ENCODE results near the gene STARD8.

Gene STARD8

GRCh38 chrX:68690936-68691501 lies 43.6 kb downstream of the STARD8 start:
- in situ Hi-C loops (cut with HindIII; ENCODE audit: low sequenced_read_pairs): no loop called here

GRCh38 chrX:68691921-68692320 lies 44.5 kb downstream of the STARD8 start:
- in situ Hi-C loops (cut with HindIII; ENCODE audit: low sequenced_read_pairs): no loop called here

GRCh38 chrX:68692651-68693050 lies 45.2 kb downstream of the STARD8 start:
- in situ Hi-C loops (cut with HindIII; ENCODE audit: low sequenced_read_pairs): no loop called here

- in situ Hi-C loops (cut with HindIII; ENCODE audit: low sequenced_read_pairs): no loop called here
Measured at GRCh38 chrX:68693481-68694434, 46.3 kb downstream of the STARD8 start.

GRCh38 chrX:68694435-68695205 lies 47.2 kb downstream of the STARD8 start:
- in situ Hi-C loops (cut with HindIII; ENCODE audit: low sequenced_read_pairs): no loop called here

- in situ Hi-C loops (cut with HindIII; ENCODE audit: low sequenced_read_pairs): no loop called here
Measured at GRCh38 chrX:68695206-68695845, 47.9 kb downstream of the STARD8 start.

- in situ Hi-C loops (cut with HindIII; ENCODE audit: low sequenced_read_pairs): no loop called here
Measured at GRCh38 chrX:68696267-68696990, 49.0 kb downstream of the STARD8 start.

GRCh38 chrX:68697036-68697435 lies 49.6 kb downstream of the STARD8 start:
- in situ Hi-C loops (cut with HindIII; ENCODE audit: low sequenced_read_pairs): no loop called here

- in situ Hi-C loops (cut with HindIII; ENCODE audit: low sequenced_read_pairs): no loop called here
Measured at GRCh38 chrX:68697465-68698125, 50.1 kb downstream of the STARD8 start.

GRCh38 chrX:68698942-68699341 lies 51.5 kb downstream of the STARD8 start:
- in situ Hi-C loops (cut with HindIII; ENCODE audit: low sequenced_read_pairs): no loop called here

- in situ Hi-C loops (cut with HindIII; ENCODE audit: low sequenced_read_pairs): loop anchor here (5.0 kb wide), 2 partner anchors 38 to 162 kb away; no protein-coding TSS in a partner anchor
Measured at GRCh38 chrX:68699960-68700746, 52.7 kb downstream of the STARD8 start.

GRCh38 chrX:68703369-68703768 lies 55.9 kb downstream of the STARD8 start:
- in situ Hi-C loops (cut with HindIII; ENCODE audit: low sequenced_read_pairs): loop anchor here (5.0 kb wide), 2 partner anchors 41 to 159 kb away; no protein-coding TSS in a partner anchor

- in situ Hi-C loops (cut with HindIII; ENCODE audit: low sequenced_read_pairs): loop anchor here (5.0 kb wide), 2 partner anchors 42 to 158 kb away; no protein-coding TSS in a partner anchor
Measured at GRCh38 chrX:68703846-68704245, 56.4 kb downstream of the STARD8 start.

GRCh38 chrX:68705986-68706385 lies 58.5 kb downstream of the STARD8 start:
- in situ Hi-C loops (cut with HindIII; ENCODE audit: low sequenced_read_pairs): loop anchor here (5.0 kb wide), 2 partner anchors 86 to 181 kb away; no protein-coding TSS in a partner anchor

GRCh38 chrX:68708503-68709290 lies 61.2 kb downstream of the STARD8 start:
- in situ Hi-C loops (cut with HindIII; ENCODE audit: low sequenced_read_pairs): loop anchor here (5.0 kb wide), 2 partner anchors 84 to 179 kb away; no protein-coding TSS in a partner anchor

- in situ Hi-C loops (cut with HindIII; ENCODE audit: low sequenced_read_pairs): no loop called here
Measured at GRCh38 chrX:68710870-68711576, 63.6 kb downstream of the STARD8 start.

- in situ Hi-C loops (cut with HindIII; ENCODE audit: low sequenced_read_pairs): no loop called here
Measured at GRCh38 chrX:68711845-68712244, 64.4 kb downstream of the STARD8 start.
